ENCODE measurements around the gene METAP1D.
A peak's percentile ranks its signal among the peaks of the same experiment; 100 is the strongest.

The METAP1D gene

DNA sequence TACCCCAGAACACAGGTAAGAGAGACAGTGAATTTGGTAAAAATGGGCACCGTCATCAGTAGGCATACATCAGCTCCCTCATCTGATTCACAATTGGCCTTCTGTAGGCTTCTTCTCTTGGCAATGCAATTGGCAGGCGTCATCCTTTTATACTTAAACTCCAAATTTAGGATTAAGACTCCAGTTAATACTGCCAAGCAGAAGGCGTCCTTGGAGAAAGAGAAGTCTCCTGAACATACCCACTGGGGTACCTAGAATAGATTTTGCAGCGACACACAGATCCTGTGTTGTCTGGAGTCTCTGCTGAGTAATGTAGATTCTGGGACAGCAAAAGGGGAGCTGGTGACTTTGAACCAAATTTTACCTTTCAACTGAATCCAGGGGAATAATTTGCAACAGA, 592 bp upstream of the METAP1D start:
- no peak for DNase-seq

DNA sequence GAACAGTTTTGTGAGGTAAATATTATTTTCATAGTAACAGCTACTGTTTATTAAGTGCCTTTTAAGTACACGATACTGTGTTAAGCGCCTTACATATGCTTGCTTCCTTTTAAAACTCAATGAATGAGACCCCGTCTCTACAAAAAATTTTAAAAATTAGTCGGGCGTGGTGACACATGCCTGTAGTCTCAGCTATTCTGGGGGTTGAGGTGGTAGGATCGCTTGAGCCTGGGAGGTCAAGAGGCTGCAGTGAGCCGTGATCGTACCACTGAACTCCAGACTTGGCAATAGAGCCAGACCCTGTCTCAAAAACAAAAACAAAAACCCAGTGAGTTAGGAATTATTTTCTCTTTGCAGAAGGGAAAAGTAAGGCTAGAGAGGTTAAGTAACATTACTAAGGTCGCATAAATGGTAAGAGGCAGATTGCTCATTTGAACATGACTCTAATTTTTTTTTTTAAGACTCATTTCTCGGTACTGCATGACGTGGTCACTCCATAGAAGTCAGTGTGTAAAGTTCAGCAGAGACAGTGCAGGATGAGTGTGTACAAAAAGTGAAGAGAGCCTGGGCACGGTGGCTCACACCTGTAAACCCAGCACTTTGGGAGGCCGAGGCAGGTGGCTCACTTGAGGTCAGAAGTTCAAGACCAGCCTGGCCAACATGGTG, 1.1 kb downstream of the METAP1D start:
- DNase-seq = no peak

- DNase-seq = no peak
Measured at GRCh38 chr2:172007372-172007771, 7.6 kb downstream of the METAP1D start.

DNA sequence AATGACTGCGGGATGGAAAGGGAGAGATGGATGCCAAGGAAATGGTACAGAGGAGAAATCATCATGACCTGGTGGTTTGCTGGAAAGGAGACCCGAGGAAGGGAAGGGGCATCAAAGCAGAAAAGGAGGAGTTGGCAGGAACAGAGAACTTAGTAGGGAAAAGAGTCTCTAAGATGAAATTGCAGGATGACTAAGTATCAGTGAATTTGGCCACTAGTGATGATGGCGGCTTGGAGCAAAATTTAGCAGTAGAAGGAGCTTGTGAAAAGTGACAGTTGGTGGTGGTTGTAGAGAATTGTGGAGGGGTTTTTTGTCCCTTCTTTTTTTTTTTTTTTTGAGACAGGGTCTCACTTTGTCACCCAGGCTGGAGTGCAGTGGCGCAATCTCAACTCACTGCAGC, 10.1 kb downstream of the METAP1D start:
- no peak for DNase-seq

DNA sequence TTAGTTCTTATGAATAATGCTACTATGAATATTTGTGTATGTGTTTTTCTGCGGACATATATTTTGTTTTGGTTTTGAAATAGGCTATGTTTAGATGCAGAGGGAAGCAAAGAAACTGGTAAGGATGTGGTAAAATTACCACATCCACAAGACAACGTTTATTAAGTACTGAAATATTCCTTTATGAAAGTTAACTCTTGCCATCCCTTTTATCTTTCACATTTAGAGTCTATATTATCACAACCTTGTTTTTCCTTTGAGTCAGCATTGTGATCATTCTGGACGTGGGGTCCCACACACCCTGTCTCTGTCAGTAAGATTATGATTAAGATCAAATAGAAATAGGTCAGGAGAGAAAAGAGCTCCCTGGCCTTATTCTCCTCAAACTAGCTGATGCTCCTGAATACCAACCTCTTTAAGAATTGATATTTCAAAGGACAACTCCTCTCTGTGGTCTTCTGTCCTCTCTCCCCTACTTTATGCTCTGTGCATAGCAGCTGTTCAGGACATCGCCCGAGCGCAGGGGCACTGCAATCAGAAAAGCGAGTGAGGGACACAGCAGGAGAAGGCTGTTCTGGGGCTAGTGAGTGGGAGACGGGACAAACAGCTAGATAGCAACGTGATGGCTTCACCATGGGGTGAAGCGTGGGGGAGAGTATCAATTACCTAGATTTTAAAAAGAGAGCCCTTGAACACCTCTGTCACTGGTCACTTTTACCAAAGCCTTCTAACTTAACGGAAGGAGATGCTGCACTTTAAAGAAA, 12.2 kb downstream of the METAP1D start:
- no peak for DNase-seq

DNA sequence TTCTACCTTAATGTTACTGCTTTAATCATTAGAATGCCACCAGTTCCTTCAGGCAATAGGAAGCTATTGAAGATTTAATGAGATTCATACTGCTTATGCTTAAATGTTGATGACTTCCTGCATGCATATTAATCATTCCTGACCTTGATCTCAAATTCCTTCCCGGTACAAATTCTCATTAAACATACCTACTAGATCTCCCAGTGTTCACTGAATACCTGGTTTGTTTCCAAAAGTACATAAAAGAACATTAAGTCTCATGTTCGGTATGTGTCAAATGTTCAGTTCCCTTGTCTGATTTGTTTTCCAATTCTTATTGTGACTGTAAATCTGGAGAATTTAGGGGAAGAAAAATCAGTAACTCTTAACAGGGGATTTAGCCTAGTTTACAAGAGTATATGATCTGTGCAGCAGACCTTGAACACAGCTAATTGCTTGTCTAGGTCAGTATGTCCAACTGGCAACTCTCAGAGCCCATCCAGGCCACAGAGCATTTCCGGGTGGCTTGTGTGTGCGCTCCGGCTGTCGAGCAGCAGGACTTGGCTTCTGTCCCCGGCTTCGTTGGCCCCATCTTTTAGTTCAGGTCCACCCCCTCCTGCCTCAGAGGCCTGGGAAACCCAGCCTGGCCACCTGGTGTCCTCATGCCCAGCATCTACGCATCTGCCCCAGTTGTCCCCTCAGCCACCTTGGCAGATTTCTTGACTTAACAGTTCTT, 13.1 kb downstream of the METAP1D start:
- DNase-seq = no peak

- no peak for DNase-seq
Measured at GRCh38 chr2:172013396-172013795, 13.6 kb downstream of the METAP1D start.

GRCh38 chr2:172021074-172021931, 21.6 kb downstream of the METAP1D start:
- DNase-seq = no peak

- peak; percentile 6 for DNase-seq
Measured at GRCh38 chr2:172021955-172022354, 22.2 kb downstream of the METAP1D start.

DNA sequence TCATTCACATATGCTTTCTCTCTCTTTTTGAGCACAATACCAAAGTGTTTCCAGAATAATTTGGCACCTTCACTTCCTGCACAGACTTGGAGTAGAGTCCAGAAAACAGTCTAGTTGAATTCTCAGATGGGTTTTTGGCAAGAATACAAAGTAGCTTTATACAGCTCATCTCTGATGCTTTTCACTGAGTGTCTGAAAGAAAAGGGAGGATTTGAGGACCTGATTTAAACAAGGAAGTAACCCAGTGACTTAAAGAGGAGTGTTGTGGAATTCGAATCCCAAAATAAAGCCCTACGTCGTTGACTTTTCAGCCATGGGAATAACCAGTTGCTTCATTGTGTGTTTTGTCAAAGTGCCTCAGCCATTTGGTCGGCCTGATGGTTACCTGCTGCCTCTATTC, 31.8 kb downstream of the METAP1D start:
- no peak for DNase-seq

DNA sequence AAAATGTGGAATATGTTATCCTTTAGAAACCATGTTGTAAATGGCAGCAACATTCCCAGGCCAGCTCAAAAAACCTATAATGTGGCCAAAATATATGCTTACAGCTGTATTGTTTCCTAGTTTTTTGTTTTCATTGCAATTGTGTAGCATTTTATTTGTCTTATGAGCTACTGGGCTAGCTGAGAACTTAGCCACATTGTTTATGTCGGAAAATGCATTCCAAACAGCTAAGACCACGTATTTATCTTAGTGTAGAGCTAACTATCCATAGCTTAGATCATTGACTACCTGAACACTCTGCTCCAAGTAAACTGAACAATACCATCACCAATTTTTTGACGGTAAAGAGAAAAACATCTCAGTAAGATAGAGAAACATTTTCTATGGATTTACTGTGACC, 38.4 kb downstream of the METAP1D start:
- DNase-seq = no peak

GRCh38 chr2:172038604-172039003, 38.9 kb downstream of the METAP1D start:
- DNase-seq = no peak

- no peak for DNase-seq
Measured at GRCh38 chr2:172039011-172039704, 39.4 kb downstream of the METAP1D start.

- no peak for DNase-seq
Measured at GRCh38 chr2:172040311-172040710, 40.6 kb downstream of the METAP1D start.

DNA sequence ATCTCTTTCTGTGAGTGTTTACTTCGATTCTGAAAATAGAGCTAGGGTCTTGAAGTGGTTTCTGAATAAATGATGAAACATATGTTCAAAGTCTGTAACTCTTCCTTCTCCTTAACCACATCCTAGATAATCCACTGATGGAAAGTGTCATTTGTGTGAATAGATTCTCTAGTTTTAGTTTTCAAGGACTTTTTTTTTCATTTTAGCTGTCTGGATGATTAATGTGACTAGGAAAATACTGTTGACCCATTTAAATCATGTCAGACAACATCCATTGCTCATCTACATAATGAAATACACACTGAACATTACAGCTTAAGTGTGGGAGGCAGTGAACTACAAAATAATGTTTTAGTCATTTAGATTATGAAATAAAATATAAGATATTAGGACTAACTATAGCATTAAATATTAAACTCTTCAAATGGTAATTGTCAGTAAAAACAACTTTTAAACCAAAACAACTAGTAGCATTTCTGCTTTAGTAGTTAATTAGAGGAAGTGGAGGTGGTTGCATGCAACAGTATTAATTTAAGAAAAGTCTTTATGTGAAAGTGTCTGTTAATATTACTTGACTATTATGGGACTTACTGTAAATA, 46.4 kb downstream of the METAP1D start:
- no peak for DNase-seq

DNA sequence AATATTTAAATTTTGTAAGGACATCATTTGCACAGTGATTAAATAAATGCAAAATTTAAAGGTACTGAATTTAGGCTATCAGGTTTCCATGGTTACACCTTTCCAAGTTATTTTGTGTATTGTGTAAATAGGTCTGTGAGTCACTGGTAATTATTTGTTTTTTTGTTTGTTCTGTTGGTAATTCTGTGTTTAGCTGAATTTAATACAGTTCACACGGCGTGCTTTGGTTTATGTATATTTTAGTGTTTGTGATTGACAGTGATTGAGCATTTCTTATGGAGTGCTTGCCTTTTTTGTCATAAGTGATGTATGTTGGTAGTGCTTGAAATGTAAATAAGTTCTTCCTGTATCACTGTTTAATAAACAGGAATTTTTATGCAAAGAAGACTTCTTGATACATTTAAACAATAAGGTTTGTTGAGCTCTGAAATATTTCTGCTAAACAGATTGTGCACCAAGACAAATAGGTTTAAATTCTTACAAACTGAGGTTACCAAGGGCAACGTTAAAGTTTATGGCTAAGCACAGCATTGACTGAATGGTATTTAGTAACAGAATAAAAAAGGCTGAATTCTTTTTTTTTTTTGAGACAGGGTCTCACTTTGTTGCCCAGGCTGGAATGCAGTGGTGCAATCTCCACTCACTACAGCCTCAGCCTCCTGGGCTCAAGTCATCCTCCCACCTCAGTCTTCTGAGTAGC, 47.3 kb downstream of the METAP1D start:
- no peak for DNase-seq

DNA sequence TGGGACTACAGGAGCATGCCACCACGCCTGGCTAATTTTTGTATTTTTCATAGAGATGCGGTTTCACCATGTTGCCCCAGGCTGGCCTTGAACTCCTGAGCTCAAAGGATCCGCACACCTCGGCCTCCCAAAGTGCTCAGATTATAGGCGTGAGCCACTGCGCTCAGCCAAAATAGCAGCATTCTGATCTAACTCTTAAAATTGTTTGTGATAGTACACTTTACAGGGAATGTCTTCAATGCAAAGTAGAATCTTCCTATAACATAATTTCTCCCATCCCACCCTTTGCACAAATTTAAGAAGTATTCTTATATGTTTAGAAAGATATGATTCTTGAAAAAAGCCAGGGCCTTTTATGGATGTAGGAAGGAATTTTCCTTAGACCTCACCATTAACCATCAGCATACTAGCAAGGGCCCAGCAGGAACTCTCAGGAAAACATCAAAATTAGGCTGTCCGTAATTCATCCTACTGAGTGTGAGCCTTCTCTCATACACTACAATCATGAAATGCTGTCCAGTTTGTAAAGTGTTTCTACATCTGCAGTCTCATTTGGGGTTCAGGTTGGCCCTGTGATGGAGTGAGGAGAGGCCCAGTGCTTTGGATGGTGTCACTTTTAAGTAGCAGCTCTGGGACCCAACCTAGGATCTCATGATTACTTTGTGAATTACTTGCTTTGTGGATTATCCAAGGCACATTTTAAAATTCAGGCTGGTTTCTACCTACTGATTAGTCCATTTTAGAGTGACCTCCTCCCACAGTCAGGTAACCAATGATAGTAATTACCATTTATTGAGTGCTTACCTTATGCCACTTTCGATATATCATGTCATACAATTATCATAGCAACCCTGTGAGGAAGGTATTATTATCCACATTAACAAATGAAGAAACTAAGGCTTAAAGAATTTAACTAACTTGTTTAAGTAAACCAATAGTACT, 48.1 kb downstream of the METAP1D start:
- DNase-seq = no peak

GRCh38 chr2:172048508-172049503, 49.1 kb downstream of the METAP1D start:
- DNase-seq = no peak
